K562 (cell line): ENCODE results near the gene MBP.

Experiments
- CHCHD3 ChIP-seq: fragments of 250-450 bp; sonication (Bioruptor Pico); IDR thresholded peaks from 2 replicates; pipeline ENCODE4 v2.1.2; 2022; ENCODE audit warnings: mild to moderate bottlenecking
- CHD7 ChIP-seq: fragments of 200-600 bp; sonication (generic); IDR thresholded peaks from one replicate; pipeline ENCODE4 v1.6.1; 2012; ENCODE audit warnings: mild to moderate bottlenecking, low read depth, low read length, inconsistent platforms
- CTCF ChIP-seq, 3 experiments: IDR thresholded peaks in 2 of 3; conservative IDR thresholded peaks in 1 of 3; 2 replicates each; pipeline ENCODE4 v1.5.1; 2011 to 2012; ENCODE audit warnings: low read length in 3 of 3, mild to moderate bottlenecking in 3 of 3, control low read depth in 2 of 3, improper control_type of control experiment in 1 of 3, inconsistent platforms in 1 of 3, low read depth in 1 of 3, mixed read lengths in 1 of 3, moderate library complexity in 1 of 3; ENCODE audit not compliant: insufficient read depth in 2 of 3
- E2F6 ChIP-seq, 2 experiments: IDR thresholded peaks; 2 replicates each; pipeline ENCODE4 v1.6.1; 2011; ENCODE audit warnings: borderline replicate concordance in 1 of 2, control low read depth in 1 of 2, low read depth in 1 of 2, low read length in 1 of 2, mild to moderate bottlenecking in 1 of 2, mixed read lengths in 1 of 2, moderate library complexity in 1 of 2; ENCODE audit not compliant: insufficient read depth in 1 of 2, insufficient read length in 1 of 2, poor library complexity in 1 of 2, severe bottlenecking in 1 of 2; ENCODE audit errors: extremely low read depth in 1 of 2
- ELK1 ChIP-seq: sonication (generic); formaldehyde crosslinking; IDR thresholded peaks from 2 replicates; pipeline ENCODE4 v1.8.1; 2022; ENCODE audit warnings: missing genetic modification reagents
- ESRRA ChIP-seq: fragments of 450-650 bp; IDR thresholded peaks from 2 replicates; pipeline ENCODE4 v1.6.1; 2014; ENCODE audit warnings: low read depth, mild to moderate bottlenecking, moderate library complexity, borderline replicate concordance
- MAX ChIP-seq: sonication (generic); formaldehyde crosslinking; IDR thresholded peaks from 2 replicates; pipeline ENCODE4 v1.9.0; 2022; ENCODE audit warnings: mild to moderate bottlenecking, missing genetic modification reagents
- NR3C1 ChIP-seq: sonication (generic); formaldehyde crosslinking; IDR thresholded peaks from 2 replicates; pipeline ENCODE4 v1.8.1; 2022; ENCODE audit warnings: missing genetic modification reagents

GRCh38 chr18:77057006-77057395 lies 75.6 kb downstream of the MBP start:
- TF ChIP-seq MAX (no peak), CHCHD3 (no peak), E2F6 (IDR thresholded peaks at IDR 0.05; ENCODE audit: borderline replicate concordance in 1 of 2, extremely low read depth in 1 of 2, insufficient read depth in 1 of 2, insufficient read length in 1 of 2, low read depth in 1 of 2, low read length in 1 of 2, poor library complexity in 1 of 2, severe bottlenecking in 1 of 2) (no peak), CHD7 (no peak), ELK1 (no peak), CTCF (IDR thresholded peaks at IDR 0.05 in 2 of 3, conservative IDR thresholded peaks at IDR 0.05 in 1 of 3; ENCODE audit: insufficient read depth in 2 of 3, low read depth in 1 of 3, low read length in 3 of 3) (no peak), NR3C1 (CRISPR knock-in tag) (no peak), ESRRA (no peak)
